HepG2 (cell line): ENCODE measurements around the gene TUBB. TPM values are rescaled to one million over a fixed set of nuclear protein-coding genes. Genes with fewer than 3 reads are reported as not detected.

Source experiments
- RAD21 ChIP-seq: fragments of 450-650 bp; formaldehyde crosslinking; IDR thresholded peaks from 2 replicates; pipeline ENCODE4 v1.5.0; 2020; ENCODE audit warnings: mild to moderate bottlenecking
- ZBTB38 ChIP-seq: sonication (generic); formaldehyde crosslinking; IDR thresholded peaks from 2 replicates; pipeline ENCODE4 v1.5.1; 2020; ENCODE audit warnings: mild to moderate bottlenecking, missing genetic modification reagents
- ZNF350 ChIP-seq: sonication (generic); formaldehyde crosslinking; IDR thresholded peaks from 2 replicates; pipeline ENCODE4 v1.4.0; 2020; ENCODE audit warnings: mild to moderate bottlenecking, low read depth, missing genetic modification reagents, borderline replicate concordance
- polyA plus RNA-seq, 8 experiments: library from polyadenylated mRNA; depleted of rRNA in 3 of 8; stranded (reverse) in 7 of 8; unstranded in 1 of 8; fragments of >200 nt; fragmentation: Illumina TruSeq in 4 of 8; extraction: Trizol in 4 of 8; gene quantifications; 2 replicates each; pipeline versions ENCODE4 v1.2.1 to v1.2.3, GENCODE V29; 2011 to 2016; ENCODE audit warnings: low read depth in 4 of 8, missing spikeins in 1 of 8, mixed read lengths in 1 of 8; ENCODE audit not compliant: insufficient read depth in 1 of 8
- total RNA-seq, 5 experiments: library from RNA; depleted of rRNA; stranded (reverse); fragments of >200 nt; fragmentation: Illumina TruSeq; extraction: Trizol; gene quantifications; 2 replicates each; pipeline ENCODE4 v1.2.3, GENCODE V29; 2016; ENCODE audit warnings: low read depth in 1 of 5
- TF ChIP-seq, protein P1 (sequence below): sonication (generic); formaldehyde crosslinking; IDR thresholded peaks from 2 replicates; pipeline ENCODE4 v1.5.0; 2020; ENCODE audit warnings: missing genetic modification reagents, mild to moderate bottlenecking, borderline replicate concordance
- TF ChIP-seq, protein P2 (sequence below): sonication (generic); formaldehyde crosslinking; IDR thresholded peaks from 2 replicates; pipeline ENCODE4 v1.5.1; 2020; ENCODE audit warnings: mild to moderate bottlenecking, missing genetic modification reagents, moderate library complexity
- TF ChIP-seq, protein P3 (sequence below): sonication (generic); formaldehyde crosslinking; IDR thresholded peaks from 2 replicates; pipeline ENCODE4 v1.8.1; 2023; ENCODE audit warnings: mild to moderate bottlenecking, missing genetic modification reagents, borderline replicate concordance

The TUBB gene
- total and polyA plus RNA-seq, 2 of the 13 experiments (the other 11 are each of a cell fraction or from before 2014, with no cell fraction given) = 911 to 1,163 TPM

DNA sequence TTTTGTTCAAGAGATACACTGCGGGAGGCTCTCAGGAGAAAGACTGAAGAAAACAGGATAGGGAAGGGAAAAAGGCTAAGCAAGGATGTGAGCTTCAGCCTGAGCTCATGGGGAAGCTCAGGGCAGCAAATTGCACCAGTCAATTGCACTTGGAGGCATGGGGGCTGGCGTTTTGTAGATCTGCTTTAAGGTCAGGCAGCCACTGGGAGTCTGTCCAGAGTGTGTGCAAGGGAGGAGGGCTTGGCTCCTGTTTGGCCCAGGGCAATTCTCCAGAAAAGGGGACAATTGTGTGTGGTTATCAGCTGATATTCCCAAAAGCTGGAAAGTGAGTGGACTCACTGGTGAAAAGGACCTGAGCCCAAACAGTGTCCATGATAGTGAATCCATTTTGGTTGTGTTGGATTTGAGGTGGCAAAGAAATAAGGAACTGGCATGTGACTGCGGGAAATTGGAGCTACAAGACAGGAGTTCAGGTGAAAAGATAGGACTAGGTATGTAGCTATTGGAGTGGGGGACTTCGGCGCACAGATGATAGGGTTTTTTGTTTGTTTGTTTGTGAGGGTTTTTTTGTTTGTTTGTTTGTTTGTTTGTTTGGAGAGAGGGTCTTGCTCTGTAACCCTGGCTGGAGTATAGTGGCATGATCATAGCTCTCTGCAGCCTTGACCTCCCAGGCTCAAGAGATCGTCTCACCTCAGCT lies 46.5 kb downstream of the TUBB start (continued):
- TF ChIP-seq RAD21 (CRISPR knock-in tag) (no peak), ZBTB38 (CRISPR knock-in tag) (0 out of 2 replicates have a peak, but pooled peaks have one; percentile 45), ZNF350 (0 out of 2 replicates have a peak, but pooled peaks have one; percentile 14)
- TF ChIP-seq, protein P1, sequence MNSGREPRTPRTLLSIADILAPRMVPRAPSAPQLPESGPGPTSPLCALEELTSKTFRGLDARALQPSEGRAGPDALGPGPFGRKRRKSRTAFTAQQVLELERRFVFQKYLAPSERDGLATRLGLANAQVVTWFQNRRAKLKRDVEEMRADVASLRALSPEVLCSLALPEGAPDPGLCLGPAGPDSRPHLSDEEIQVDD = 0 out of 2 replicates have a peak, but pooled peaks have one; percentile 28
- TF ChIP-seq, protein P2, sequence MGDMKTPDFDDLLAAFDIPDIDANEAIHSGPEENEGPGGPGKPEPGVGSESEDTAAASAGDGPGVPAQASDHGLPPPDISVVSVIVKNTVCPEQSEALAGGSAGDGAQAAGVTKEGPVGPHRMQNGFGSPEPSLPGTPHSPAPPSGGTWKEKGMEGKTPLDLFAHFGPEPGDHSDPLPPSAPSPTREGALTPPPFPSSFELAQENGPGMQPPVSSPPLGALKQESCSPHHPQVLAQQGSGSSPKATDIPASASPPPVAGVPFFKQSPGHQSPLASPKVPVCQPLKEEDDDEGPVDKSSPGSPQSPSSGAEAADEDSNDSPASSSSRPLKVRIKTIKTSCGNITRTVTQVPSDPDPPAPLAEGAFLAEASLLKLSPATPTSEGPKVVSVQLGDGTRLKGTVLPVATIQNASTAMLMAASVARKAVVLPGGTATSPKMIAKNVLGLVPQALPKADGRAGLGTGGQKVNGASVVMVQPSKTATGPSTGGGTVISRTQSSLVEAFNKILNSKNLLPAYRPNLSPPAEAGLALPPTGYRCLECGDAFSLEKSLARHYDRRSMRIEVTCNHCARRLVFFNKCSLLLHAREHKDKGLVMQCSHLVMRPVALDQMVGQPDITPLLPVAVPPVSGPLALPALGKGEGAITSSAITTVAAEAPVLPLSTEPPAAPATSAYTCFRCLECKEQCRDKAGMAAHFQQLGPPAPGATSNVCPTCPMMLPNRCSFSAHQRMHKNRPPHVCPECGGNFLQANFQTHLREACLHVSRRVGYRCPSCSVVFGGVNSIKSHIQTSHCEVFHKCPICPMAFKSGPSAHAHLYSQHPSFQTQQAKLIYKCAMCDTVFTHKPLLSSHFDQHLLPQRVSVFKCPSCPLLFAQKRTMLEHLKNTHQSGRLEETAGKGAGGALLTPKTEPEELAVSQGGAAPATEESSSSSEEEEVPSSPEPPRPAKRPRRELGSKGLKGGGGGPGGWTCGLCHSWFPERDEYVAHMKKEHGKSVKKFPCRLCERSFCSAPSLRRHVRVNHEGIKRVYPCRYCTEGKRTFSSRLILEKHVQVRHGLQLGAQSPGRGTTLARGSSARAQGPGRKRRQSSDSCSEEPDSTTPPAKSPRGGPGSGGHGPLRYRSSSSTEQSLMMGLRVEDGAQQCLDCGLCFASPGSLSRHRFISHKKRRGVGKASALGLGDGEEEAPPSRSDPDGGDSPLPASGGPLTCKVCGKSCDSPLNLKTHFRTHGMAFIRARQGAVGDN = peak; percentile 57
- TF ChIP-seq, protein P3, sequence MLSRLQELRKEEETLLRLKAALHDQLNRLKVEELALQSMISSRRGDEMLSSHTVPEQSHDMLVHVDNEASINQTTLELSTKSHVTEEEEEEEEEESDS (CRISPR knock-in tag) = no peak
- TF ChIP-seq, all 625 proteins: peak for 6
